ENCODE measurements around the gene ARHGEF28.

GRCh38 chr5:73607228-73607627 lies 18.8 kb upstream of the ARHGEF28 start:
- TF ChIP-seq ATF7-NPFF (CRISPR knock-in tag; IDR thresholded peaks at IDR 0.05; ENCODE audit: low read depth) (no peak), ZNF569 (CRISPR knock-in tag; IDR thresholded peaks at IDR 0.05; ENCODE audit: borderline replicate concordance) (no peak), IKZF5 (CRISPR knock-in tag; IDR thresholded peaks at IDR 0.05) (no peak), ARNT (IDR thresholded peaks at IDR 0.05) (no peak), PHF21A (CRISPR knock-in tag; IDR thresholded peaks at IDR 0.05) (no peak), NR2F1 (CRISPR knock-in tag; IDR thresholded peaks at IDR 0.05) (no peak), POLR2AphosphoS5 (IDR thresholded peaks at IDR 0.05; ENCODE audit: low read depth, low read length) (no peak), PRDM15 (CRISPR knock-in tag; IDR thresholded peaks at IDR 0.05) (no peak), ZNF775 (CRISPR knock-in tag; IDR thresholded peaks at IDR 0.05; ENCODE audit: borderline replicate concordance) (no peak)
